HepG2 (cell line): ENCODE data around the gene LAMC3. TPM values are rescaled to one million over a fixed set of nuclear protein-coding genes. Genes with fewer than 3 reads are reported as not detected.

Source experiments
- FOSL2 ChIP-seq: sonication (generic); formaldehyde crosslinking; IDR thresholded peaks from 2 replicates; pipeline ENCODE4 v1.4.0; 2020; ENCODE audit warnings: missing genetic modification reagents
- HOXA3 ChIP-seq: sonication (generic); formaldehyde crosslinking; IDR thresholded peaks from 2 replicates; pipeline ENCODE4 v1.5.0; 2020; ENCODE audit warnings: missing genetic modification reagents
- KLF15 ChIP-seq: sonication (generic); formaldehyde crosslinking; IDR thresholded peaks from 2 replicates; pipeline ENCODE4 v1.8.1; 2023; ENCODE audit warnings: borderline replicate concordance, mild to moderate bottlenecking, inconsistent platforms, missing genetic modification reagents, mixed read lengths
- MAFF ChIP-seq: IDR thresholded peaks from 2 replicates; pipeline ENCODE4 v1.6.1; 2011; ENCODE audit warnings: low read depth, low read length, improper control_type of control experiment
- MEIS1 ChIP-seq: sonication (generic); formaldehyde crosslinking; IDR thresholded peaks from 2 replicates; pipeline ENCODE4 v1.9.0; 2021; ENCODE audit warnings: mild to moderate bottlenecking, missing genetic modification reagents, moderate library complexity, borderline replicate concordance
- NCOA2 ChIP-seq: sonication (generic); formaldehyde crosslinking; IDR thresholded peaks from 2 replicates; pipeline ENCODE4 v1.8.0; 2022; ENCODE audit warnings: inconsistent platforms
- NFATC3 ChIP-seq: sonication (generic); formaldehyde crosslinking; IDR thresholded peaks from 2 replicates; pipeline ENCODE4 v1.5.1; 2020; ENCODE audit warnings: mild to moderate bottlenecking, missing genetic modification reagents
- NFKB2 ChIP-seq: sonication (generic); formaldehyde crosslinking; IDR thresholded peaks from 2 replicates; pipeline ENCODE4 v1.4.0; 2020; ENCODE audit warnings: missing genetic modification reagents, borderline replicate concordance
- NR3C1 ChIP-seq: sonication (generic); formaldehyde crosslinking; IDR thresholded peaks from 2 replicates; pipeline ENCODE4 v1.4.0; 2020; ENCODE audit warnings: missing genetic modification reagents
- POLR2AphosphoS2 ChIP-seq: IDR thresholded peaks from 2 replicates; pipeline ENCODE4 v1.6.1; 2011; ENCODE audit warnings: low read depth, low read length, improper control_type of control experiment
- TCF7L2 ChIP-seq: IDR thresholded peaks from 2 replicates; pipeline ENCODE4 v1.6.1; 2011; ENCODE audit warnings: mild to moderate bottlenecking, low read depth, low read length, moderate library complexity
- U2AF1 ChIP-seq: fragments of 200-400 bp; formaldehyde crosslinking; optimal IDR thresholded peaks from 2 replicates; pipeline ENCODE3; 2017; ENCODE audit warnings: mild to moderate bottlenecking, low read depth, low read length
- ZNF510 ChIP-seq: sonication (generic); formaldehyde crosslinking; IDR thresholded peaks from 2 replicates; pipeline ENCODE4 v1.4.0; 2020; ENCODE audit warnings: low read depth, mild to moderate bottlenecking, missing genetic modification reagents
- ZNF674 ChIP-seq: sonication (generic); formaldehyde crosslinking; IDR thresholded peaks from 2 replicates; pipeline ENCODE4 v1.5.0; 2020; ENCODE audit warnings: low read depth, mild to moderate bottlenecking, missing genetic modification reagents
- ZNF775 ChIP-seq: sonication (generic); formaldehyde crosslinking; IDR thresholded peaks from 2 replicates; pipeline ENCODE4 v1.4.0; 2020; ENCODE audit warnings: missing genetic modification reagents, mild to moderate bottlenecking, moderate library complexity, borderline replicate concordance
- ZNF83 ChIP-seq: sonication (generic); formaldehyde crosslinking; IDR thresholded peaks from 2 replicates; pipeline ENCODE4 v1.4.0; 2020; ENCODE audit warnings: missing genetic modification reagents, mild to moderate bottlenecking, borderline replicate concordance
- polyA plus RNA-seq, 8 experiments: library from polyadenylated mRNA; depleted of rRNA in 3 of 8; stranded (reverse) in 7 of 8; unstranded in 1 of 8; fragments of >200 nt; fragmentation: Illumina TruSeq in 4 of 8; extraction: Trizol in 4 of 8; gene quantifications; 2 replicates each; pipeline versions ENCODE4 v1.2.1 to v1.2.3, GENCODE V29; 2011 to 2016; ENCODE audit warnings: low read depth in 4 of 8, missing spikeins in 1 of 8, mixed read lengths in 1 of 8; ENCODE audit not compliant: insufficient read depth in 1 of 8
- total RNA-seq, 5 experiments: library from RNA; depleted of rRNA; stranded (reverse); fragments of >200 nt; fragmentation: Illumina TruSeq; extraction: Trizol; gene quantifications; 2 replicates each; pipeline ENCODE4 v1.2.3, GENCODE V29; 2016; ENCODE audit warnings: low read depth in 1 of 5
- TF ChIP-seq, protein P1 (sequence below): sonication (generic); formaldehyde crosslinking; IDR thresholded peaks from 2 replicates; pipeline ENCODE4 v1.4.0; 2020; ENCODE audit warnings: missing genetic modification reagents
- TF ChIP-seq, protein P2 (sequence below): sonication (generic); formaldehyde crosslinking; IDR thresholded peaks from 2 replicates; pipeline ENCODE4 v1.8.0; 2023; ENCODE audit warnings: mild to moderate bottlenecking, missing genetic modification reagents
- TF ChIP-seq, protein P3 (sequence below): sonication (generic); formaldehyde crosslinking; IDR thresholded peaks from 2 replicates; pipeline ENCODE4 v1.8.0; 2022; ENCODE audit warnings: missing genetic modification reagents, mild to moderate bottlenecking, borderline replicate concordance
- TF ChIP-seq, protein P4 (sequence below): sonication (generic); formaldehyde crosslinking; IDR thresholded peaks from 2 replicates; pipeline ENCODE4 v1.5.0; 2020; ENCODE audit warnings: mild to moderate bottlenecking, missing genetic modification reagents, borderline replicate concordance
- TF ChIP-seq, protein P5 (sequence below): sonication (generic); formaldehyde crosslinking; IDR thresholded peaks from 2 replicates; pipeline ENCODE4 v1.8.0; 2022; ENCODE audit warnings: mild to moderate bottlenecking, missing genetic modification reagents; ENCODE audit not compliant: insufficient replicate concordance

The LAMC3 gene
- total and polyA plus RNA-seq, 2 of the 13 experiments (the other 11 are each of a cell fraction or from before 2014, with no cell fraction given): 0.07 to 0.57 TPM

DNA sequence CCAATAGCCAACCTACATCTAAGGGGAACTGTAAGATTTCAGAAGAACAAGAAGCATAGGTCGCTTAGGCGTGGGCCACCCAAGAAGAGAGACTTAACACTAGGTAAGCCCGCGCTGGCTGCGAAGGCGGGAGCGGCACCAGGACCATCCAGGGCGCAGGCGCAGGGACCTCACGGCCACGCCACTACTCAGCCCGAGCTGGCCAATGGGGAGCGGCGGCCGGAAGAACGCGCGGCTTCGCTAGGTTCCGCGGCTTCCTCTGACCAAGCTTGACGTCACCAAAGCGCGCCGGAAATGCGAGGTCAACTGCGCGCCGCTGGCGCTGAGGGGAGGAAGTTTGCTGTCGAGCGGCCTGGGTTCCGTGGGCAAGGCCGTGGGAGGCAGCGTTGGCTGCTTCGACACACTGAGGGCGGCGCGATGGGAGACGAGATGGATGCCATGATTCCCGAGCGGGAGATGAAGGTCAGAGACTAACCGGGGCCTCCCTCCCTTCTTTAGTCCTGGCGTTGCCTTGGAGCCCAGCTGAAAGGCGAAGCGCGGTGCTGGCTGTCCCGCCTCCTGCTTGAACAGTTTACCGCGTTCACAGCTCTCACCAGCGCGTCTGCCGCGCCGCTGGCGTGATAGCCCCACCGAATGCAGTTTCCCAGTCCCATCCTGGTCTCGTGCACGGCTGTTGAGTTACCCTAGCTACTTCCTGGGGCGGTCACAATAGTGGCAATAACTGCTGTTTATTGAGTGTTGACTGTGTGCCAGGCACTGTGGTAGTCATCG, 116.5 kb downstream of the LAMC3 start, which contains the start of gene NUP214 (continued):
- TF ChIP-seq ZNF510 (CRISPR knock-in tag) (no peak), MEIS1 (CRISPR knock-in tag) (no peak), NR3C1 (CRISPR knock-in tag) (no peak), NFATC3 (no peak), ZNF83 (0 out of 2 replicates have a peak, but pooled peaks have one; percentile 10), U2AF1 (peak; percentile 90), MAFF (no peak), ZNF775 (no peak), HOXA3 (CRISPR knock-in tag) (peak; percentile 100), ZNF674 (CRISPR knock-in tag) (peak; percentile 93; the same call in 1 of the 2 replicates), NCOA2 (CRISPR knock-in tag) (peak; percentile 53; the same call in 1 of the 2 replicates), TCF7L2 (no peak), POLR2AphosphoS2 (0 out of 2 replicates have a peak, but pooled peaks have one; percentile 48), KLF15 (no peak), NFKB2 (CRISPR knock-in tag) (peak; percentile 65; the same call in 1 of the 2 replicates), FOSL2 (CRISPR knock-in tag) (peak; percentile 68)
- TF ChIP-seq, protein P1, sequence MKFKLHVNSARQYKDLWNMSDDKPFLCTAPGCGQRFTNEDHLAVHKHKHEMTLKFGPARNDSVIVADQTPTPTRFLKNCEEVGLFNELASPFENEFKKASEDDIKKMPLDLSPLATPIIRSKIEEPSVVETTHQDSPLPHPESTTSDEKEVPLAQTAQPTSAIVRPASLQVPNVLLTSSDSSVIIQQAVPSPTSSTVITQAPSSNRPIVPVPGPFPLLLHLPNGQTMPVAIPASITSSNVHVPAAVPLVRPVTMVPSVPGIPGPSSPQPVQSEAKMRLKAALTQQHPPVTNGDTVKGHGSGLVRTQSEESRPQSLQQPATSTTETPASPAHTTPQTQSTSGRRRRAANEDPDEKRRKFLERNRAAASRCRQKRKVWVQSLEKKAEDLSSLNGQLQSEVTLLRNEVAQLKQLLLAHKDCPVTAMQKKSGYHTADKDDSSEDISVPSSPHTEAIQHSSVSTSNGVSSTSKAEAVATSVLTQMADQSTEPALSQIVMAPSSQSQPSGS (CRISPR knock-in tag): peak; percentile 94
- TF ChIP-seq, protein P2, sequence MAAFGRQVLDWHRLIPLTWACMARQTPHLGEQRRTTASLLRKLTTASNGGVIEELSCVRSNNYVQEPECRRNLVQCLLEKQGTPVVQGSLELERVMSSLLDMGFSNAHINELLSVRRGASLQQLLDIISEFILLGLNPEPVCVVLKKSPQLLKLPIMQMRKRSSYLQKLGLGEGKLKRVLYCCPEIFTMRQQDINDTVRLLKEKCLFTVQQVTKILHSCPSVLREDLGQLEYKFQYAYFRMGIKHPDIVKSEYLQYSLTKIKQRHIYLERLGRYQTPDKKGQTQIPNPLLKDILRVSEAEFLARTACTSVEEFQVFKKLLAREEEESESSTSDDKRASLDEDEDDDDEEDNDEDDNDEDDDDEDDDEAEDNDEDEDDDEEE (CRISPR knock-in tag): no peak; the same call in 1 of the 2 replicates
- TF ChIP-seq, protein P3, sequence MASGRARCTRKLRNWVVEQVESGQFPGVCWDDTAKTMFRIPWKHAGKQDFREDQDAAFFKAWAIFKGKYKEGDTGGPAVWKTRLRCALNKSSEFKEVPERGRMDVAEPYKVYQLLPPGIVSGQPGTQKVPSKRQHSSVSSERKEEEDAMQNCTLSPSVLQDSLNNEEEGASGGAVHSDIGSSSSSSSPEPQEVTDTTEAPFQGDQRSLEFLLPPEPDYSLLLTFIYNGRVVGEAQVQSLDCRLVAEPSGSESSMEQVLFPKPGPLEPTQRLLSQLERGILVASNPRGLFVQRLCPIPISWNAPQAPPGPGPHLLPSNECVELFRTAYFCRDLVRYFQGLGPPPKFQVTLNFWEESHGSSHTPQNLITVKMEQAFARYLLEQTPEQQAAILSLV (CRISPR knock-in tag): no peak
- TF ChIP-seq, protein P4, sequence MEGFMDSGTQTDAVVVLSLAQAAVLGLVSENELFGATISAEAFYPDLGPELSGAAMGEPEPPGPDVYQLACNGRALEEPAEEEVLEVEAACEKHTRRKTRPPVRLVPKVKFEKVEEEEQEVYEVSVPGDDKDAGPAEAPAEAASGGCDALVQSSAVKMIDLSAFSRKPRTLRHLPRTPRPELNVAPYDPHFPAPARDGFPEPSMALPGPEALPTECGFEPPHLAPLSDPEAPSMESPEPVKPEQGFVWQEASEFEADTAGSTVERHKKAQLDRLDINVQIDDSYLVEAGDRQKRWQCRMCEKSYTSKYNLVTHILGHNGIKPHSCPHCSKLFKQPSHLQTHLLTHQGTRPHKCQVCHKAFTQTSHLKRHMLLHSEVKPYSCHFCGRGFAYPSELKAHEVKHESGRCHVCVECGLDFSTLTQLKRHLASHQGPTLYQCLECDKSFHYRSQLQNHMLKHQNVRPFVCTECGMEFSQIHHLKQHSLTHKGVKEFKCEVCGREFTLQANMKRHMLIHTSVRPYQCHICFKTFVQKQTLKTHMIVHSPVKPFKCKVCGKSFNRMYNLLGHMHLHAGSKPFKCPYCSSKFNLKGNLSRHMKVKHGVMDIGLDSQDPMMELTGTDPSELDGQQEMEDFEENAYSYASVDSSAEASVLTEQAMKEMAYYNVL (CRISPR knock-in tag): 0 out of 2 replicates have a peak, but pooled peaks have one; percentile 62
- TF ChIP-seq, protein P5, sequence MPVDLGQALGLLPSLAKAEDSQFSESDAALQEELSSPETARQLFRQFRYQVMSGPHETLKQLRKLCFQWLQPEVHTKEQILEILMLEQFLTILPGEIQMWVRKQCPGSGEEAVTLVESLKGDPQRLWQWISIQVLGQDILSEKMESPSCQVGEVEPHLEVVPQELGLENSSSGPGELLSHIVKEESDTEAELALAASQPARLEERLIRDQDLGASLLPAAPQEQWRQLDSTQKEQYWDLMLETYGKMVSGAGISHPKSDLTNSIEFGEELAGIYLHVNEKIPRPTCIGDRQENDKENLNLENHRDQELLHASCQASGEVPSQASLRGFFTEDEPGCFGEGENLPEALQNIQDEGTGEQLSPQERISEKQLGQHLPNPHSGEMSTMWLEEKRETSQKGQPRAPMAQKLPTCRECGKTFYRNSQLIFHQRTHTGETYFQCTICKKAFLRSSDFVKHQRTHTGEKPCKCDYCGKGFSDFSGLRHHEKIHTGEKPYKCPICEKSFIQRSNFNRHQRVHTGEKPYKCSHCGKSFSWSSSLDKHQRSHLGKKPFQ (CRISPR knock-in tag): no peak
